ENCODE measurements around the gene EML4.

DNA sequence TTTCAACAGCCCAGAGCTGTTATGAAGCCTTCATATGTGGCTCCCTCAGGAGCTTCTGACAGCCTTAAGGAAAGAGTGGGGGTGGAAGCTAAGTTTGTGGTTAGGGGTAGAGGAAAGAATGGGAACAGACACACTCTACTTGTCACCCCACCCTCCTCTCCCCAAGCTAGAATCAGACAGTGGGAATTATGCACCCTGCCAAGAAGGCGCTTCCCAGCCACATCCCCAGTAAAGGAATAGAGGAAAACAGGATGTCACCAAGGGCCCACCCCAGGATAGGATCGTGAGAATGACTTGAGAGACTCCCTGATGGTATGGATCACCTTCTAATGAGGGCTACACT, 32.4 kb upstream of the EML4 start:
- TF ChIP-seq, protein P1, sequence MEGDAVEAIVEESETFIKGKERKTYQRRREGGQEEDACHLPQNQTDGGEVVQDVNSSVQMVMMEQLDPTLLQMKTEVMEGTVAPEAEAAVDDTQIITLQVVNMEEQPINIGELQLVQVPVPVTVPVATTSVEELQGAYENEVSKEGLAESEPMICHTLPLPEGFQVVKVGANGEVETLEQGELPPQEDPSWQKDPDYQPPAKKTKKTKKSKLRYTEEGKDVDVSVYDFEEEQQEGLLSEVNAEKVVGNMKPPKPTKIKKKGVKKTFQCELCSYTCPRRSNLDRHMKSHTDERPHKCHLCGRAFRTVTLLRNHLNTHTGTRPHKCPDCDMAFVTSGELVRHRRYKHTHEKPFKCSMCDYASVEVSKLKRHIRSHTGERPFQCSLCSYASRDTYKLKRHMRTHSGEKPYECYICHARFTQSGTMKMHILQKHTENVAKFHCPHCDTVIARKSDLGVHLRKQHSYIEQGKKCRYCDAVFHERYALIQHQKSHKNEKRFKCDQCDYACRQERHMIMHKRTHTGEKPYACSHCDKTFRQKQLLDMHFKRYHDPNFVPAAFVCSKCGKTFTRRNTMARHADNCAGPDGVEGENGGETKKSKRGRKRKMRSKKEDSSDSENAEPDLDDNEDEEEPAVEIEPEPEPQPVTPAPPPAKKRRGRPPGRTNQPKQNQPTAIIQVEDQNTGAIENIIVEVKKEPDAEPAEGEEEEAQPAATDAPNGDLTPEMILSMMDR (IDR thresholded peaks at IDR 0.05): no peak
- no peak for TF ChIP-seq POLR2A (IDR thresholded peaks at IDR 0.05)

Data from heart left ventricle (tissue), 13 donors.